ENCODE results near the gene NFYA. TPM values are rescaled to one million over a fixed set of nuclear protein-coding genes. Genes with fewer than 3 reads are reported as not detected.

The NFYA gene
- total RNA-seq, 1 donor from 2014 or later, result 47.8 TPM

DNA sequence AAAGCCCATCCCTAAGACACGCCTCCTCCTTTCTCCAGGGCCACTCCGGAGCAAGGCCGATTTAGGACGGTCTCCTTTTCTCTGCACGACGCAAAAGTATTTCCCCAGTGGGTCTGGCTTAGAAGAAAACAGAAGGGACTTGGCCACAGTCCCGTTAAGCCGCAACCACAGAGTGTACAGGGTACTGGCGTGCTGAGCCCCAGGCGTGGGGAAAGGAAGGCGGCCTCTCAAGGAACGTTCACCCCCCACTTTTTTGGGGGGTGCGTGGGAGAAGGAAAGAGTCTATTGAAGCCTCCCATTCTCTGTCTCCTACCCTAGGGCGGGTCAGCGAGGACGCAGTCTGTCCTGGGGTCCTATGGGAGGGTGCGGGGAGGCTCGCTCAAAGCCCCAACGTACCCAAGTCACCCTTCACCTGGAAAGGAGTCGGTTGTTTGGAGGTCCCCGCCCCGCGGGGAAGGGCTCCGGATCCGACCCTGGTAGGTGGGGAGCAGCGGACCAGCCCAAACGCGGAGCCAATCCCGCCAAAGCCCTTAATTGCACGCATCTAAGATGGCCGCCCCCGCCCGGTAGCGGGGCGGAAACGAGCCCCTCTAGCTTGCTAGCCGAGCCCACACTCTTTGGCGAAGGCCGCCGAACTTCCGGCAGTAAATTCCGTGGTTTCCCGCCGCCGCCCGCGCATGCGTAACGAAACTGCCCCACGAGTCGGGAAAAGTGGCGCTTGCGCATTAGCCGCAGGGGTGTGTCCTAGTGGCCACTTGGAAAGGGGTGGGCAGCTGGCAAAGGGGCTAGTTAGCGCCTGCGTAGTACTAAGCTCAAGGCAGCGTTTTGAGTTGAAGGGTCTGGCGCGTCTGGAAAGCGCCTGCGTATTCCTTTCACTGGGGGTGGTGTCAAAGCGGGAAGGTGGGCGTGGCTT lies 595 bp upstream of the NFYA start, which contains the start of gene OARD1:
Gene OARD1 (minus strand): TSS at position 434 of the 913 bp plus-strand sequence. CDS start 722 bp downstream, outside the sequence.
- Mint-ChIP-seq H3K27me3 (ENCODE audit: unreplicated experiment) (peaks cover 11% of the 10 kb centered on the region), H3K36me3 (ENCODE audit: unreplicated experiment) (peaks cover 4% of the 10 kb centered on the region), H3K9me3 (ENCODE audit: unreplicated experiment) (peaks cover 13% of the 10 kb centered on the region), H3K4me3 (ENCODE audit: unreplicated experiment) (peak within 1 kb of the TSS; percentile 91), H3K27ac (ENCODE audit: unreplicated experiment) (peak within 1 kb of the TSS; percentile 85), H3K4me1 (ENCODE audit: low read depth, unreplicated experiment) (peaks cover 31% of the 10 kb centered on the region)
- peak; percentile 99 for DNase-seq
- TF ChIP-seq, protein P1, sequence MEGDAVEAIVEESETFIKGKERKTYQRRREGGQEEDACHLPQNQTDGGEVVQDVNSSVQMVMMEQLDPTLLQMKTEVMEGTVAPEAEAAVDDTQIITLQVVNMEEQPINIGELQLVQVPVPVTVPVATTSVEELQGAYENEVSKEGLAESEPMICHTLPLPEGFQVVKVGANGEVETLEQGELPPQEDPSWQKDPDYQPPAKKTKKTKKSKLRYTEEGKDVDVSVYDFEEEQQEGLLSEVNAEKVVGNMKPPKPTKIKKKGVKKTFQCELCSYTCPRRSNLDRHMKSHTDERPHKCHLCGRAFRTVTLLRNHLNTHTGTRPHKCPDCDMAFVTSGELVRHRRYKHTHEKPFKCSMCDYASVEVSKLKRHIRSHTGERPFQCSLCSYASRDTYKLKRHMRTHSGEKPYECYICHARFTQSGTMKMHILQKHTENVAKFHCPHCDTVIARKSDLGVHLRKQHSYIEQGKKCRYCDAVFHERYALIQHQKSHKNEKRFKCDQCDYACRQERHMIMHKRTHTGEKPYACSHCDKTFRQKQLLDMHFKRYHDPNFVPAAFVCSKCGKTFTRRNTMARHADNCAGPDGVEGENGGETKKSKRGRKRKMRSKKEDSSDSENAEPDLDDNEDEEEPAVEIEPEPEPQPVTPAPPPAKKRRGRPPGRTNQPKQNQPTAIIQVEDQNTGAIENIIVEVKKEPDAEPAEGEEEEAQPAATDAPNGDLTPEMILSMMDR (IDR thresholded peaks at IDR 0.05; ENCODE audit: partially characterized antibody, unreplicated experiment), result no peak

- peaks cover 31% of the 10 kb centered on the region for H3K4me1 Mint-ChIP-seq (ENCODE audit: low read depth, unreplicated experiment)
- H3K27ac Mint-ChIP-seq (ENCODE audit: unreplicated experiment), result peak overlapping the region; percentile 96
- TF ChIP-seq, protein P1 (IDR thresholded peaks at IDR 0.05; ENCODE audit: partially characterized antibody, unreplicated experiment), result peak; percentile 72
- H3K36me3 Mint-ChIP-seq (ENCODE audit: unreplicated experiment), result peaks cover 4% of the 10 kb centered on the region
- H3K27me3 Mint-ChIP-seq (ENCODE audit: unreplicated experiment), result peaks cover 11% of the 10 kb centered on the region
- peak; percentile 89 for DNase-seq
- H3K4me3 Mint-ChIP-seq (ENCODE audit: unreplicated experiment), result peak overlapping the region; percentile 97
- peaks cover 13% of the 10 kb centered on the region for H3K9me3 Mint-ChIP-seq (ENCODE audit: unreplicated experiment)
Observed at GRCh38 chr6:41073203-41073967, 611 bp downstream of the NFYA start.

GRCh38 chr6:41073968-41074691 lies 1.4 kb downstream of the NFYA start:
- H3K27me3 Mint-ChIP-seq (ENCODE audit: unreplicated experiment), result peaks cover 11% of the 10 kb centered on the region
- peak overlapping the region; percentile 96 for H3K27ac Mint-ChIP-seq (ENCODE audit: unreplicated experiment)
- DNase-seq, result no peak
- H3K4me1 Mint-ChIP-seq (ENCODE audit: low read depth, unreplicated experiment), result peaks cover 36% of the 10 kb centered on the region
- peak overlapping the region; percentile 97 for H3K4me3 Mint-ChIP-seq (ENCODE audit: unreplicated experiment)
- peaks cover 4% of the 10 kb centered on the region for H3K36me3 Mint-ChIP-seq (ENCODE audit: unreplicated experiment)
- peaks cover 13% of the 10 kb centered on the region for H3K9me3 Mint-ChIP-seq (ENCODE audit: unreplicated experiment)
- TF ChIP-seq, protein P1 (IDR thresholded peaks at IDR 0.05; ENCODE audit: partially characterized antibody, unreplicated experiment), result no peak

DNA sequence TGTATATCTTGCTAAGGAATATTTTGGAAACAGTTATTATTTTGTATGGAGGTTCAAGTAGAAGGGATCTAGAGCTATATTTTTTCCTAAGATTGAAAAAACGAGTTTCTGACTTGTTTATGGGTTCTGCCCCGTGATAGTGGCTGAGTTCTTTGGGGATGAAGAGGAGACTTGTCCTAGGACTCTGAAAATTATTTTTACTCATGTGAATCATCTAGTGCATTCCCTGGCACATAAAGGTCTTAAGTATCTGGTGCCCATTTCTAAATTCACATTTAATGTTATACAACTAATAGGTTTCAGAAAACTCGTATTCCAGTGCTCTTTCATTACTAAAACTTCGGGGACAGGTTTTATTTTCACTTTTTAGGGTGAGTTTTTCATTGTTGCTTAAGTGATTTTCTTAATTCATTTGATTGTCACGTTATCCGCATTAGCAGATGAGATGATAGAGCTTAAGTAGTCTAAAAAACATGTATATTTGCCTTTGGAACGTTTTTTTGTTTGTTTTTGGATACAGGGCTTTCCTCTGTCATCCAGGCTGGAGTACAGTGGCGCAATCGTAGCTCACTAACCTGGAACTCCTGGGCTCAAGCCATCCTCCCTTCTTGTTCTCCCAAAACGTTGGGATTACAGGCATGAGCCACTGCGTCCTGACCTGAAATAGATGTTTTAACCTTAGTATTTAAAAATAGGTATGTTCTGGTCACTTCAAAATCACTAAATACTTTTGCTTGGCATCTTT lies 2.1 kb downstream of the NFYA start:
- Mint-ChIP-seq H3K36me3 (ENCODE audit: unreplicated experiment) (peaks cover 4% of the 10 kb centered on the region), H3K4me1 (ENCODE audit: low read depth, unreplicated experiment) (peaks cover 32% of the 10 kb centered on the region), H3K27me3 (ENCODE audit: unreplicated experiment) (peaks cover 11% of the 10 kb centered on the region), H3K9me3 (ENCODE audit: unreplicated experiment) (peaks cover 13% of the 10 kb centered on the region), H3K27ac (ENCODE audit: unreplicated experiment) (no peak overlapping the region), H3K4me3 (ENCODE audit: unreplicated experiment) (peak overlapping the region; percentile 97)
- no peak for DNase-seq
- TF ChIP-seq, protein P1 (IDR thresholded peaks at IDR 0.05; ENCODE audit: partially characterized antibody, unreplicated experiment), result no peak

Measured in glutamatergic neuron (in vitro differentiated cells).